NCI-H1092 treated with DMSO at 0.1 percent for 48 hours (cell line): ENCODE results near the gene SRGAP1.

Source experiments
- DNase-seq: peaks from one replicate; lab custom pipeline; 2025; lab: John Stamatoyannopoulos, UW

The SRGAP1 gene

DNA sequence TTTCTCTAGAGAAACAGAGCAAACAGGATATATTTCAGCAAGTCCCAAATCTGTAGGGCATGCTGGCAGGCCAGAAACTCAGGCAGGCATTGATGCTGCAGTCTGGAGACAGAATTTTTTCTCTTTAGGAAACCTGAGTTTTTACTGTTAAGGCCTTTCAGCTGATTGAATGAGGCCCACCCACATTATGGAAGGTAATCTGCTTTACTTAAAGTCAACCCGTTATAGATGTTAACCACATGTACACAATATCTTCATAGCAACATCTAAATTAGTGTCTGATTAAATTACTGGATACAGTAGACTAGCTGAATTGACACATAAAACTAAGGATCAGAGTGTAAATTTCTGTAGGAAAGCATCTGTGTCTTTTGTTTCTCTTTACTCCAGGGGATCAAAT, 65.2 kb downstream of the SRGAP1 start:
- DNase-seq = no peak

DNA sequence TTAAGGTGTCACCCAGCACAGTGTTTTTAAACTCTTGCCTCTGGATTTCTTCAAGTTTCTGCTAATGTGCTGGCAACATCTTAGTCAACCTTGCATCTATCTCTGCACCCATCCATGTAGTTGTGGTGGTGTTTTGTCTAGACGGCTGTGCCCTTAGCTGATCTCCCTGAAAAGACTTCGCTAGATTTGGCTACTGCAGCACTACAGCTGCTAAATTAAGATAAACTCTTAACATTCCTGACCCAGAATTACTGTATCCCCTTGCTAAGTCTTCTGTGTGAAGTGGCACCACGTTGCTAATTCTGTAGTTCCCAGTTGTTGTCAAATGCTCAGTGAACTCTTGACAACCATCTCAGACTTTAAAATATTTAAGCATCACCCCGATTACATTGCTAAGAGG, 66.8 kb downstream of the SRGAP1 start:
- DNase-seq = no peak

DNA sequence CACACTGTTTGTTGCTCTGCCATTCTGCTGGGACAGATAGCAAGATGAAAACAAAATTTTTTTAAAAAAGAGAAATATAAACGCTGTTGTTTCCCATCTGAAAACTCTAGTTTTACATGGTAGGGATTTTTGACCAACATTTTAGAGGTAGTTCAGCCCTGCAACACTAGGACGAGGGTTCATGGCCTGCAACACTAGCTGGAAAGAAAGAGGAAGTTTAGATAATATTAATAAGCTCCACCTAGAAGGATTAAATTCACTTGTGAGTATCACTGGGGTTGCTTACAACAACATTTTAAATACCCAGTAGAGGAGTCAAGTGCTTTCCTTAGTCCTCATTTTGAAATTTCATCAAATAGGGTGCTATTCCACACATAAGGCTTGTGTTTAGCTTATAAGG, 68.2 kb downstream of the SRGAP1 start:
- no peak for DNase-seq

DNA sequence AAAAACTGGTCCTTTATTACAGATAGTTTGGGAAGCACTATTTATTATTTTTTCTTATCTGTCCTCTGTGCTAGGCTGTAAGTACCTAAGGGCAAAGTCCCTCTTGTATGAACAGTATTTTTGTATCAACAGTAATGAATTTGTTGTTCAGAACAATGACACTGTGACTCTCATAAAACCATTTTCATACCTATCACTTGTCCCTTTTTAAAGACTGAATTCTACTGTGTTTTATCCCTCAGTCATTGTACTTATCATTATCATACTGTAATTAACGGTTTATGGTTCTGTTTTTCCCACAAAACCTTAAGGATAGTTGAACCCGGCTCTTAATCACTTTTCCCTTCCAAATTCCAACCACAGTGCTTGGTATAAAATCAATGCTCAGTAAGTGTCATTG, 69.4 kb downstream of the SRGAP1 start:
- peak; percentile 48 for DNase-seq

DNA sequence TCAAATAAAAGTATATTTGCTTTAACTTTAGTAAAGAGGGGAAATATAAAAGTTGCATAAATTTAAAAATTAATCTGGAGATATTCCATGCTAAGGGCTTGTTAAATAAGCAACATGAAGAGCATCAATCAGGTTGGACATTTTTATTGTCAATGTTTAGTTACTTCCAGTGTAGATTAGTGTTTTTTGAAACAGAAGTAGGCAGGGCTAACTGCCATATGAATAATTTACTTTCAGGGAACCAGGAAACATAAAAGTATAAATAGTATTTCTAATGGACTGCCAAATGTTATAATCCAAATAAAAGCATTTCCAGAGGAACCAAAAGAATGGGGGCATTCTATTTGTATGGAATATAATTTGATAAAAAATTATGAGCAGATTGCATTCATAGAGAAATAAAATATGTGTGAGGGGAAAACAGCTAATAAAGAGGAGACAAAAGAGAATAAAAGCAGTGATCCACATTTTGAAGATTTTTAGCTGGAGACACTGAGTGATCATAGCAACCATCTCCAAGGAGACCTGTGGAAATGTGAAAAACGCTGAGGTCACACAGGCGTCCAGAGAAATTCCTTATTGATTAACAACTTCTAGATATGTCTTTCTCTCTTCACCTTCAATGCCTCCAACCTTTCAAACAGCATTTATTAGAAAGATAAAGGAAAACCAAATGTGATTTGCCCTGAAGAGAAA, 70.8 kb downstream of the SRGAP1 start:
- DNase-seq = peak; percentile 52

DNA sequence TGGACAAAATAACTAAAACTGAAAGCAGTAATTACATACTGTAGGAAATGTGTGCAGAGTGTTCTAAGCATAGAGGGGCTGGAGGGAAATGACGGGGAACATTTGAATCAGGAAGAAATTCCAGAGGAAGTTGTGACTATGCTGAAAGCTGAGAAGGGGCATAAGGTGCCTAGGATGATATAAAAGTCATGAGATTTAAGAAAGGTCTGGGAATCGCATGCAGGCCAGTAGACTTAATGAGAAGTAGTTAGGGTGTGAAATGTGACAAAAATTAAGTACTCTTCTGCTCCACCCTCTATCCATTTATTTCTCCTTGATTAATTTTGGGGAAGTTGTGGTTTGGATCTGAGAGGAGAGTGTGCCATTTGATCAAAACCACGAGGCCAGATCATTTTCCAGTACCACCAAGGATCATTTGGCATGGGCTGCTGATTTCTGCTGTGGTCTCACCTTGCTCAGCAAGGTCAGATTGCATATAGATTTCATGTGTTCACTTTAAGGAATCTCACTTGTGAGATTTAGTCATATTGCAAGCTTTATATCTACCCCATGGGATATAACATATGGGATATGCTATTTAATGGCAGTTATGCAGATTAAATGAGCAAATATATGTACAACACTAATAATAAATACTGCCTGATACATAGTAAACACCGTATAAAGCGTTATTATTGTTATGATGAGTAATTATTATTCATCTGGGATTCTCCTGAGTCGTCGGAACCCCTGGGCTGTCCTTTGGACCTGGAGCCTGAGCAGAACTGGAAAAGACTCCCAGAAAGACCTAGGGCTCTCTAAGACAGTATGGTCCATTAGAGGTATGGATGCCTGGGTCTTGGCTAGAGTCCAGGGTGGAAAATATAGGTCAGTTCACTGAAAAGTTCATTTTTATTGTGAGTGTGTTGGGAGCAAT, 72.3 kb downstream of the SRGAP1 start:
- DNase-seq = no peak

DNA sequence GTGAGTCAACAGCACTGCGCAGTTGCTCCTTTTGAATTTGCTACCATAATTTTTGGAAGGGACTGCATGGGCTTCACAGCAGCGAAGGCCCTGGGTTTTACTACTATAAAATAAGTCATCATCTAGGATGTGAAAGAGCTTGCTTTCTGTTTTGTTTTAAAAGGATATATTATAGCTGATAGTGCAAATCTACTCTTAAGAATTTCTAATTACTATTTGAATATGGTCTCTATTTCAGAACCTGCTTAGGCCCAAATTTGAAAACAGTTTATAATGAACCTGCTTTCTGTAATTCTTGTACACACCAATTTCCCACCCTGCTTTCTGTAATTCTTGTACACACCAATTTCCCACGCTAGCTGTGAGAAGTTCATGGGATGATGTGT, 73.0 kb downstream of the SRGAP1 start:
- no peak for DNase-seq

DNA sequence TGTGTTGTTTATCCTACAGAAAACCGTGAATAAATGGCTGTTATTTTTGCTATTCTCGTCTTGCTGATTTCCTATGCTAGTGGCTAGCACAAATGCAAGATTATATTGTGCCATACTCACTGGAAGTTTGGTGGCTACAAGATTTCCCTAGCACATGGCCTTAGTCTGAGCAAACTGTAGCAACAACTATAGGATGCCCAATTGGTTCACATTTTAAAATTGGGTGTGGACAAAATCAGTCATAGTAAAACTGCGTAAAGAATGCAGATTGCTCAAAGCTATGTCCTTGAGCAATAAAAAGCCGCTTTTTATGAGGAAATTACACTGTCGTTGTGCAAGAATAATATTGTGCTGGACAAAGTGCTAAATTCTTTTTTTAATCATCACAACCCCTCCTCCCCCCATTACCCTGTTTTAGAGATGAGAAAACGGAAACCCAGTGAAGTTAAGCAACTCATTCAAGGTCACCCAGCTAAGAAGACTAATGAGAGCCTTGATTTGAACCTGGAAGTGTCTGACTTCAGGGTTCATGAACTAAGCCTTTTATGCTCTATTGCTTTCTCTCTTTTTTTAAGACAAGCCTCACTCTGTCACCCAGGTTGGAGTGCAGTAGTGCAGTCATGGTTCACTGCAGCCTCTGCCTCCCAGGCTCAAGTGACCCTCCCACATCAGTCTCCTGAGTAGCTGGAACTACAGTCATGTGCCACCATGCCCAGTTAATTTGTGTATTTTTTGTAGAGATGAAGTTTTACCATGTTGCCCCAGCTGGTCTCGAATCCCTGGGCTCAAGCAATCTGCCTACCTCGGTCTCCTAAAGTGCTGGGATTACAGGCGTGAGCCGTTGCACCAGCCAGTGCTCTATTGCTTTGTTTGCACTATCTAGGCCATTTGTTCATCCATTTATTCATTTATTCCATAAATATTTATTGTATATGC, 73.6 kb downstream of the SRGAP1 start:
- DNase-seq = peak; percentile 41

DNA sequence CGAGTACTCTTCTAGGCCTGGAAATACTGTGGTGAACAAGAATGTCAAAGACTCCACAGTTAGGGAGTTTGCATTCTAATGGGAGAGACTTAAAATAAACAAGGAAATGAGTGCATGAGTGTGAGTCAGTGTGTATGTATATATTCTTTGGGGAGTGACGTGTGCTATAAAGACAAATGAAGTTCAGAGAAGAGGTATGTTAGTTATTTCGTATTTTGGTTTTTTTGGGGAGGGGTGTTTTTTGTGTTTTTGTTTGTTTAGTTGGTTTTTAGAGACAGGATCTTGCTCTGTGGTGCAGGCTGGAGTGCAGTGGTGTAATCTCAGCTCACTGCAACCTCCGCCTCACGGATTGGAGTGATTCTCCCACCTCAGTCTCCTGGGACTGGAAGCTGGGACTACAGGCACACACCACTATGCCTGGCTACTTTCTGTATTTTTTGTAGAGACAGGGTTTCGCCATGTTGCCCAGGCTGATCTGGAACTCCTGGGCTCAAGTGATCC, 74.3 kb downstream of the SRGAP1 start:
- no peak for DNase-seq

DNA sequence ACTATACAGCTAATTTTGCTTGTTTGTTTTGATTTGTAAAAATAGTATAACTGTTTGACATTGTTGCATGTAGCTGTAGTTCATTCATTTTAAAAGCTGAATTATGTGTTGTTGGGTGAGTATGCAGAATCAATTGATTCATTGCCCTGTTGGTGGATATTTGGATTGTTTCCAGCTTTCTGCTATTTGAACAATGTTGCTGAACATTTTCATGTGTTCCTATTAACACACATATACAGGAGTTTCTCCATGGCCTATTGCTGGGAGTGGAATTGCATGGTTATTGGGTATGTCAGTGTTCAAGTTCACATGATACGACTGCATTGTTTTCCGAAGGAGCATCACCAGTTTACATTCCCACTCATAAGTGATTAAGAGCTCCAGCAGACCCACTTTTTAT, 75.3 kb downstream of the SRGAP1 start:
- DNase-seq = no peak

DNA sequence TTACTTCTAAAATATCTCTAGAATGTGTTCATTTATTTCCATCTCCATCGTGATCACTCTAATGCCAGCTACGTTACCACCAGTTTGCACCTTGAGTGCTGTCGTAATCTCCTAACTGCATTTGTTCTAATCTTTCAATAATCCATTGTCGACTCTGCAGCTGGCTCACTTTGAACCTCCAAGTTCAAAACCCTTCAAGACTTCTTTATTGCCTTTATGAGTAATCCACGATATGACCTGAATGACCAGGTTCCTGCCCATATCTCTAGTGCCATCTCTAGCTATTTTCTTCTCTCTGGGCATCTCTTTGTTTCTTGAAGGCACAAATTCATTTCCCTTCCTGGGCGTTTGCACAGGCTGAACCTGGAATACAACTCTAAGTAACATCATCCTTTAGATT, 76.7 kb downstream of the SRGAP1 start:
- no peak for DNase-seq

DNA sequence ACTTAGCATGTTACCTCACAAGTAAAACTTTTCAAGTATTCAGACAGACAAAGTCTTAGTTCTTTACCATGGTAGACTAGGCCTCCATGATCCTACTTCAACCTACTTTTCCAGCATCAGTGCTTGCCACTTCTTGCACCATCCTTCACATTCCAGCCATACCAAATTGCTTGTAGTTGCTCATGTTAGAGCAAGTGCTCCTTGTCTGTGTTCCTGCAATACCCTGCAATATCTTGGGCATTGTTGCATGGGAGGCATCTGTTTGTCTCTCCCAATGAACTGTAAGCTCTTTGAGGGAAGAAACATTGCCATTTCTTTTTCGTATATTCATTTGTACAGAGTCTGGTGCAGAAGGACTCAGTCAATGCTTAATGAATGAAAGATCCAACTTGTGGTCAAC, 78.0 kb downstream of the SRGAP1 start:
- DNase-seq = no peak

DNA sequence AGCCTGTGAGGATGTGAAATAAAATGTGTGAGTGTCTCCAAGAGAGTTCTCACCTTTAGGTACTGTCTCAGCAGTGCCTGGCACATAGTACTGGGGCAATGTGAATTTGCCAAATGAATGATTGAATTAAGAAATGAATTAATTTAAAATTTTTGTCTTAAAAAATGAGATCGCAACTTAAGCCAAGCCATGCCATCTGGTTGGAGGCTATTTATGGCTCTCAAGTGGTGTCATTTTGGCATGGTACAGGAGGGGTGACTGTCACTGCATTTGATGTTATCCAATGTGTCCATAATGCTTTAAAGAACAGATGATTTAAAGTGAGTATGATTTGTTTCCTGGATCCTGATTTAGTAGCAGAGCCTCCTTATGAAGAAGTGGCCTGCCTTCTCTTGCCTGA, 80.3 kb downstream of the SRGAP1 start:
- DNase-seq = no peak

DNA sequence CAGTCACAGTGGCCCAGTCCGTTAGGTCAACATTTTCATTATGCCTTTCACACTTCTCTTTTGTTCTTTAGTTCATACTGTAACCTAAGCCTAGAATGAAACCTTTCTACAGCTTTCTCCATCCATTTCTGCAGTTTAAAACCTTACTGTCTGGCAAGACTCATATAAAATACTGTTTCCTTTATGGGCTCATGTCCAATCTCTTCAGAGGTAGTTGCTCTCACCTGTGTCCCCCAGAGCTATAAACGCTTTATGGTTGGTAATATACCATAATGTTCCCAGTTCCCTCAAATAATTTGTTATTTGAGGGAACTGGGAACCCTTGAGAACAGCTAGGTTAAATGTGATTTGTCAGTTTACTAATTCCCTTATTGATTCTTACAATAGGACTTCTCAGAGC, 83.0 kb downstream of the SRGAP1 start:
- no peak for DNase-seq

DNA sequence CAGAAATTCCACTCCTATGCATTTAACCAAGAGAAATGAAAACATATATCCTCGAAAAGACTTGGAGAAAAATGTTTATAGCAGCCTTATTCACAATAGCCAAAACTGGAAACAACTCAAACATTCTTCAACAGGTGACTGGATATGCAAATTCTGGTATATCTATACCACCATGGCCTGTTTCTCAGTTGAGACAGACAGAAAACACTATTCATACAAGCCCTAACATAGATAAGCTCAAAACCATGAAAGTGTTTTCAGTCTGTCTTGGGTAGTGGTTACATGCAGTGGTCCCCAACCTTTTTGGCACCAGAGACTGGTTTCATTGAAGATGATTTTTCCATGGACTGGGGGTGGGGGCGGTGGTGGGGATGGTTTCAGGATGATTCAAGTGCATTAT, 83.8 kb downstream of the SRGAP1 start:
- no peak for DNase-seq

DNA sequence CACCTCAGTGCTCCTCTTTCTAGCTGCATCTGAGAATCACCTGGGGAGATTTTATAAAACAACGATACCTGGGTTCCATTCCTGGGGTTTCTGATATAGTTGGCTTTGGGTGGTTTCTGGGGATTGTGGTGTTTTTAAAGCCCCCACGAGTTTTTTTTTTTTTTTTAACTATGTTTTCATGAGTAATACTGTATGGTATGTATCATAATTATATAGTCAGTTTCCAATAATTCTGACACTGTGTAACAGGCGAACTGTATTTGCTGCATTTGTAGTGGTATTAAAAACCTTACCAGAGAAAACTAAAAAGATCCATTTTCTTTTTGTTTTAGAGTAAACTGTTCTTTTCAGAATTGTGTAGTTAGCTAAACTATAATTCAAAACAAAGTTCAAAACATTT, 84.9 kb downstream of the SRGAP1 start:
- no peak for DNase-seq

DNA sequence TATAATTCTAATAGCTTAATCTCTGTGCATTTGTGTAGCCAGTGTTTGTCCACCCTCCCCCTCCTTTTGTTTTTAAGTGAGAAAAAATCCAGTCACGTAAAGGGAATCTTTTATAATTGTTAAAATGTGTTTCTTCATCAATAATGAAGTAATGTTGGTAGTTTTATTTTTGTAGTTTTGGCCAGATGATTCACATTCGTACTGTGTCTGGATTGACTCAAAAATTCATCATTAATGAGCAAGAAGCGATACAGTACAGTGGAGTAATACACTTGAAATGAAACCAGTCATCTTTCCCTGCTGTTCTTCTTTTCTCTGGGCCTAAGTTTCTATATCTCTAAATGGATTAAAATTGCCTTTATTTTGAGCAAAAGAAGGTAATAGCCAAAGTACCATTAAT, 86.5 kb downstream of the SRGAP1 start:
- no peak for DNase-seq

DNA sequence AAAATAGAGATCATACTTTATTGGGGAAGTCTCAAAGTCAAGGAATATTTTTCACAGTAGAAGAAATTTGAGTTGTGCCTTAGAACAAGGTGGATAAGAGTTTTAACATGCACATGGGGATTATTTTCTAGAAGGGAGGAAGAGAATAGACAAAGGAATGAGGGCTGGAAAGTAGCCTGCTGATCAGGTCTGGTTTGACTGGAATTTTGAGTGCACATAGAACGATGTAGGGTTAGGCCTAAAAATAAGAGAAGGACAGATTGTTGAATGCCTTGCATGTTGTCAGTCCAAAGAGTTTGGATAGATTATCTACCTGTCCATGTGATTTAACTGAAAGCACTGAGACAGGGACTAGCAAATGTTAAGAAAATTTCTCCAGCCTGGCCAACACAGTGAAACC, 87.2 kb downstream of the SRGAP1 start:
- DNase-seq = no peak

DNA sequence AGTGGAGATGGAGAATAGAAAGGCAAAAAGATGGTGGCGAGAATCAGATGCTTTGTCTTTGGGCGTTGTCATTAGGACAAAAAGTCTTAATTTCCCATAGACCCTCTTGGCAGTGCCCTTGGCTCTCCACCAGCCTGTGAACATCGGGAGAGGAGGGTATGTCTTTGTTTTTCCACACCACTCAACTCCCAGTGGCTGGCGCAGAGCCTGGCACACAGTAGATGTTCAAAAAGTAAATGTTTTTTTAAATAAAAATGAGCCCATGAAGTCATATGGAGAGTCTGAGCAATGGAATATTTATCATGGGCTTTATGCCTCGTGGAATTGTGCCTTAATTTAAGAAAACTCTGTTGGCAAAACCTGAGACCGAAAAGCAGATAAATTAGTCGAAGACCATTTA, 90.4 kb downstream of the SRGAP1 start:
- peak; percentile 70 for DNase-seq

DNA sequence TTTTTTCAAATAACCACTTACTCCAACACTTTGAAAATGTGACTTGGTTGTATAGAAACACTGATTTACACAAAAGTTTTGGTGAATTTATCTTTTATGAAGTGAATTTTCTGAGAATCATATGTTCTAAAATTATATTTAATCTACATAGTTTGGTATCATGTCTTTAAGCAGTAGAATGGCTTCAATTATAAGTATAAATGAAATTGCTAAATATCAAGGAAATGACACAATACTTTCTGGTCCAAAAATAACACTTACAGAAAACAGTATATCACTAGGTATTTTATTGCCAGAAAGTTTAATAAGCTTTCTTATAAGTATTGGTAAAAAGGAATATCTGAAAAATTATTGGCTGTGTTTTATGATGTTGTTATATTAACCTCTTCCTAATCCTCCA, 90.9 kb downstream of the SRGAP1 start:
- no peak for DNase-seq

DNA sequence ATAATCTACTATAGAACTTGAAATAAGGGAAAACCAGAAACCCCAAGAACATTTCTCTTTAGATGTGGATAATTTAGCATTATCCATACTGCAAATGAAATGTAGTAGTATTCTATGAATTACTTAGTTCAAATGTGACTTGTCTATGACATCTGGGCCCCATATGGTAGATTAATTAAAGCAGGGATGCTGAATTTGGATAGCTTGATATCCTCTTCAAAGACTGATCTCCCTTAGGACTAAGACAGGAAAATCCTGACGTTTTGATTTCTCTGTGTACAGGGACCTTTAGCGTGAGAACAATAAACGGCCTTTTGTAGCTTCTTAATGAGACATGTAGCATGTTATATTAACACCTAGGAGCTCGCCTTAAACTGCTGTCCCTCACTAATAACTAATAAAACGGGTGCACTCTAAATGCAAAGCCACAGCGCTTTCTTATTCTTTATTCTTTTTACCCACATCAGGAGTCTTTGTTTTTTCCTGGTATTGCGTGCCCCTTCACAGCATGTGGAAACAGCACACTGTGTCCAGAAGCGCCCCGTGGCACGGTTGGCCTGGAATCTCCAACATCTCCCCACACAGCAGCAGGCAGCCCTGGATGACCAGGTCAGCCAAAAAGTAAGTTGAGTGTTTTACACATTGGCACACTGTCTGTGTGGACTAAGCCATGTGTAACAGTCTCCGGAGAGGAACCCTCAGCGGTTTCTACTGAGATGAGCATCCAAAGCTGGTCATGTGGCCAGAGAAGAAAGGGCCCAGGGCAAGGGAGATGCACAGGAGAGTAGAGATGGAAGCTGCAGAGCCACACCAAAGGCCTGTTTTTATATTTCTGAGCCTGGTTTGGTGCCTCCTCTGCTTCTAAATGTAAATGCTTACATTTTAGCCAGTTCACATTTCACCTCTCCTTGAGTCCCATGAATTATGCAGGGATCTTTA, 93.1 kb downstream of the SRGAP1 start:
- no peak for DNase-seq
